DOHH2 (cell line): ENCODE results near the gene OR10A4.

ENCODE experiments used
- H3F3A ChIP-seq: fragments of 200-600 bp; sonication (generic), shearing (Covaris generic); 2 replicates; pipeline ENCODE4 v1.6.0; 2016; ENCODE audit warnings: antibody characterized with exemption, mild to moderate bottlenecking; ENCODE audit not compliant: control insufficient read depth, insufficient read depth
- H3K27ac ChIP-seq: fragments of 200-600 bp; sonication (generic); 2 replicates; pipeline ENCODE4 v1.5.1; 2014; ENCODE audit warnings: low read depth, mild to moderate bottlenecking, low read length, moderate library complexity
- H3K27me3 ChIP-seq: fragments of 200-600 bp; sonication (generic); 2 replicates; pipeline ENCODE4 v1.6.1; 2014; ENCODE audit warnings: mild to moderate bottlenecking, low read length, mixed read lengths; ENCODE audit not compliant: control insufficient read depth
- H3K36me3 ChIP-seq: fragments of 200-600 bp; sonication (generic); 2 replicates; pipeline ENCODE4 v1.6.1; 2014; ENCODE audit warnings: mild to moderate bottlenecking, low read length, moderate library complexity, mixed read lengths; ENCODE audit not compliant: control insufficient read depth
- H3K4me1 ChIP-seq: fragments of 200-600 bp; sonication (generic); 2 replicates; pipeline ENCODE4 v1.6.1; 2014; ENCODE audit warnings: mild to moderate bottlenecking, low read length, mixed read lengths; ENCODE audit not compliant: control insufficient read depth
- H3K4me2 ChIP-seq: fragments of 200-600 bp; sonication (generic); 2 replicates; pipeline ENCODE4 v1.6.0; 2014; ENCODE audit warnings: mild to moderate bottlenecking, low read length, moderate library complexity
- H3K4me3 ChIP-seq: fragments of 200-600 bp; sonication (generic); 2 replicates; pipeline ENCODE4 v1.5.1; 2014; ENCODE audit warnings: mild to moderate bottlenecking, low read length, mixed read lengths
- H3K79me2 ChIP-seq: fragments of 200-600 bp; sonication (generic); 2 replicates; pipeline ENCODE4 v1.6.1; 2014; ENCODE audit warnings: mild to moderate bottlenecking, low read length, mixed read lengths; ENCODE audit not compliant: control insufficient read depth
- H3K9me2 ChIP-seq: fragments of 200-600 bp; sonication (generic); replicated peaks from 2 replicates; pipeline ENCODE4 v1.6.1; 2014; ENCODE audit warnings: mild to moderate bottlenecking, low read length, mixed read lengths; ENCODE audit not compliant: control insufficient read depth
- H3K9me3 ChIP-seq: fragments of 200-600 bp; sonication (generic); 2 replicates; pipeline ENCODE4 v1.6.1; 2014; ENCODE audit warnings: antibody characterized with exemption, low read length, mixed read lengths; ENCODE audit not compliant: control insufficient read depth, insufficient read depth
- H4K20me1 ChIP-seq: fragments of 200-600 bp; sonication (generic); 2 replicates; pipeline ENCODE4 v1.6.0; 2014; ENCODE audit warnings: low read depth, mild to moderate bottlenecking, antibody characterized with exemption, low read length, moderate library complexity; ENCODE audit not compliant: control insufficient read depth, insufficient read depth
- EZH2phosphoT487 ChIP-seq: fragments of 200-600 bp; sonication (generic); IDR thresholded peaks from 2 replicates; pipeline ENCODE4 v1.6.1; 2017; ENCODE audit warnings: borderline replicate concordance, mild to moderate bottlenecking, antibody characterized with exemption, low read length, moderate library complexity, mixed read lengths
- TF ChIP-seq, protein P1 (sequence below): fragments of 200-600 bp; sonication (generic); IDR thresholded peaks from one replicate; pipeline ENCODE4 v1.5.1; 2014; ENCODE audit warnings: antibody characterized with exemption, mild to moderate bottlenecking, low read depth, low read length; ENCODE audit not compliant: poor library complexity, severe bottlenecking

Gene OR10A4, protein sequence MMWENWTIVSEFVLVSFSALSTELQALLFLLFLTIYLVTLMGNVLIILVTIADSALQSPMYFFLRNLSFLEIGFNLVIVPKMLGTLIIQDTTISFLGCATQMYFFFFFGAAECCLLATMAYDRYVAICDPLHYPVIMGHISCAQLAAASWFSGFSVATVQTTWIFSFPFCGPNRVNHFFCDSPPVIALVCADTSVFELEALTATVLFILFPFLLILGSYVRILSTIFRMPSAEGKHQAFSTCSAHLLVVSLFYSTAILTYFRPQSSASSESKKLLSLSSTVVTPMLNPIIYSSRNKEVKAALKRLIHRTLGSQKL

DNA sequence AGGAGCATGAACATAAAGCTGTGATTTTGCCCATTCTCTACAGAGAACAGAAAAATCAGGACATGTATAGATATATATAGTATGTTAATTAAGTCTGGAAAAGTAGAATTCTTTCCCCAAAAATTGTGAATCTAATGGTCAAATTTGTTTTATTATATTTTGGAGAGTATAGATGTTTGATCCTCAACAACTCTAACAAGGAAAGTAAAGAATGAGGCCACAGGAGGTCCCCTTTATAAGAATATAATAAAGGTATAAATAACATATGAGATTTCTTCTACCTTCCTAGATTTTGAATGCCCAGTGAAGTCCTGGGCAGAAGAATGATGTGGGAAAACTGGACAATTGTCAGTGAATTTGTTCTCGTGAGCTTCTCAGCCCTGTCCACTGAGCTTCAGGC lies at the start of gene OR10A4:
Gene OR10A4 (plus strand): TSS at position 301 of the 400 bp plus-strand sequence. CDS start 23 bp downstream, at position 324.
- H3K79me2 ChIP-seq = no peaks in the 10 kb centered on the region

GRCh38 chr11:6828103-6828502 lies 48.3 kb upstream of the OR10A4 start:
- no peaks in the 10 kb centered on the region for H3F3A ChIP-seq
- no peaks in the 10 kb centered on the region for H3K79me2 ChIP-seq
- H3K4me2 ChIP-seq = no peak overlapping the region
- TF ChIP-seq EZH2phosphoT487 = no peak
- H3K9me2 ChIP-seq = 0 out of 2 replicates have a peak, but pooled peaks cover 3% of the 10 kb centered on the region
- no peak overlapping the region for H3K4me3 ChIP-seq
- no peaks in the 10 kb centered on the region for H3K36me3 ChIP-seq
- H3K9me3 ChIP-seq = no peaks in the 10 kb centered on the region
- no peak overlapping the region for H3K27ac ChIP-seq
- H3K4me1 ChIP-seq = peaks cover 11% of the 10 kb centered on the region
- H3K27me3 ChIP-seq = no peaks in the 10 kb centered on the region
- H4K20me1 ChIP-seq = no peaks in the 10 kb centered on the region

More for the DNA sequence above, at the start of gene OR10A4:
- Histone ChIP-seq H3K9me2 (no peaks in the 10 kb centered on the region; the same call in 1 of the 2 replicates), H3K27me3 (no peaks in the 10 kb centered on the region), H3K9me3 (0 out of 2 replicates have a peak, but pooled peaks cover 3% of the 10 kb centered on the region), H3K27ac (no peak within 1 kb of the TSS), H3K36me3 (no peaks in the 10 kb centered on the region), H3K4me3 (no peak within 1 kb of the TSS), H4K20me1 (no peaks in the 10 kb centered on the region), H3F3A (no peaks in the 10 kb centered on the region), H3K4me2 (no peak within 1 kb of the TSS), H3K4me1 (no peaks in the 10 kb centered on the region)
- TF ChIP-seq, protein P1, sequence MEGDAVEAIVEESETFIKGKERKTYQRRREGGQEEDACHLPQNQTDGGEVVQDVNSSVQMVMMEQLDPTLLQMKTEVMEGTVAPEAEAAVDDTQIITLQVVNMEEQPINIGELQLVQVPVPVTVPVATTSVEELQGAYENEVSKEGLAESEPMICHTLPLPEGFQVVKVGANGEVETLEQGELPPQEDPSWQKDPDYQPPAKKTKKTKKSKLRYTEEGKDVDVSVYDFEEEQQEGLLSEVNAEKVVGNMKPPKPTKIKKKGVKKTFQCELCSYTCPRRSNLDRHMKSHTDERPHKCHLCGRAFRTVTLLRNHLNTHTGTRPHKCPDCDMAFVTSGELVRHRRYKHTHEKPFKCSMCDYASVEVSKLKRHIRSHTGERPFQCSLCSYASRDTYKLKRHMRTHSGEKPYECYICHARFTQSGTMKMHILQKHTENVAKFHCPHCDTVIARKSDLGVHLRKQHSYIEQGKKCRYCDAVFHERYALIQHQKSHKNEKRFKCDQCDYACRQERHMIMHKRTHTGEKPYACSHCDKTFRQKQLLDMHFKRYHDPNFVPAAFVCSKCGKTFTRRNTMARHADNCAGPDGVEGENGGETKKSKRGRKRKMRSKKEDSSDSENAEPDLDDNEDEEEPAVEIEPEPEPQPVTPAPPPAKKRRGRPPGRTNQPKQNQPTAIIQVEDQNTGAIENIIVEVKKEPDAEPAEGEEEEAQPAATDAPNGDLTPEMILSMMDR = no peak
- TF ChIP-seq EZH2phosphoT487 = no peak

DNA sequence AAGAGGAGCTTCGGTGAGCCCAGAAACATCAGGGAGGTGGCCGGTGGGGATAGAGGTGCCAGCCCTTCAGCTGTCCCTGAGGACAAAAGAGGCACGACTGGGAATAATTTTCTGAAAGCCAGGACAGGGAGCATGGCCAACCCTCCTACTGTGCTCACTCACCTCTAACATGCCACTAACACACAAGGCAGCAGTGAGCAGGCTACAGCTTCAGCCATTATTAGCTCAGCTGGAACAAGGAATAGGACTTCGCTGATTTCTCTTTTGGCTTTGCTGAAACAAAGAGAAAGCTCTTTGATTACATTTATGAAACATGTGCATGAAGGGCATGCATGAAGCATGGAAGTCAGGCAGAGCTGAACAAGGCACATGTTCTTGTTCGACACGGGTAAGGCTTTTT lies 43.1 kb upstream of the OR10A4 start:
- no peak overlapping the region for H3K4me3 ChIP-seq
- H3K4me1 ChIP-seq = peaks cover 15% of the 10 kb centered on the region
- H3K27me3 ChIP-seq = no peaks in the 10 kb centered on the region
- H3K36me3 ChIP-seq = no peaks in the 10 kb centered on the region
- H3F3A ChIP-seq = no peaks in the 10 kb centered on the region
- TF ChIP-seq, protein P1 = no peak
- TF ChIP-seq EZH2phosphoT487 = no peak
- H3K4me2 ChIP-seq = no peak overlapping the region
- no peaks in the 10 kb centered on the region for H4K20me1 ChIP-seq
- H3K27ac ChIP-seq = no peak overlapping the region
- no peaks in the 10 kb centered on the region for H3K9me3 ChIP-seq
- no peaks in the 10 kb centered on the region for H3K79me2 ChIP-seq
- H3K9me2 ChIP-seq = no peaks in the 10 kb centered on the region

- H3K36me3 ChIP-seq = no peaks in the 10 kb centered on the region
- no peak overlapping the region for H3K27ac ChIP-seq
- H3K9me2 ChIP-seq = no peaks in the 10 kb centered on the region
- no peaks in the 10 kb centered on the region for H4K20me1 ChIP-seq
- no peaks in the 10 kb centered on the region for H3K79me2 ChIP-seq
- TF ChIP-seq EZH2phosphoT487 = no peak
- TF ChIP-seq, protein P1 = no peak
- no peaks in the 10 kb centered on the region for H3K27me3 ChIP-seq
- peaks cover 15% of the 10 kb centered on the region for H3K4me1 ChIP-seq
- no peak overlapping the region for H3K4me3 ChIP-seq
- no peaks in the 10 kb centered on the region for H3F3A ChIP-seq
- H3K4me2 ChIP-seq = no peak overlapping the region
- H3K9me3 ChIP-seq = no peaks in the 10 kb centered on the region
Measured at GRCh38 chr11:6834021-6834420, 42.4 kb upstream of the OR10A4 start.
